Epithelial cell of esophagus (primary cell): Measurements from ENCODE around the gene PRDM16.

Experiments
- DNase-seq: peaks from one replicate; pipeline ENCODE4 v3.0.0; 2010; ENCODE audit warnings: low read depth
- H3K4me3 ChIP-seq: 2 replicates; pipeline ENCODE4 v1.5.1; 2011; ENCODE audit warnings: mild to moderate bottlenecking, low read length, control low read depth
- TF ChIP-seq, protein P1 (sequence below): IDR thresholded peaks from 2 replicates; pipeline ENCODE4 v1.5.1; 2011; ENCODE audit warnings: low read depth, mild to moderate bottlenecking, low read length, control low read depth, inconsistent platforms; ENCODE audit not compliant: insufficient read depth; ENCODE audit errors: missing control alignments

Gene PRDM16

GRCh38 chr1:3306583-3307291, 237.7 kb downstream of the PRDM16 start:
- TF ChIP-seq, protein P1, sequence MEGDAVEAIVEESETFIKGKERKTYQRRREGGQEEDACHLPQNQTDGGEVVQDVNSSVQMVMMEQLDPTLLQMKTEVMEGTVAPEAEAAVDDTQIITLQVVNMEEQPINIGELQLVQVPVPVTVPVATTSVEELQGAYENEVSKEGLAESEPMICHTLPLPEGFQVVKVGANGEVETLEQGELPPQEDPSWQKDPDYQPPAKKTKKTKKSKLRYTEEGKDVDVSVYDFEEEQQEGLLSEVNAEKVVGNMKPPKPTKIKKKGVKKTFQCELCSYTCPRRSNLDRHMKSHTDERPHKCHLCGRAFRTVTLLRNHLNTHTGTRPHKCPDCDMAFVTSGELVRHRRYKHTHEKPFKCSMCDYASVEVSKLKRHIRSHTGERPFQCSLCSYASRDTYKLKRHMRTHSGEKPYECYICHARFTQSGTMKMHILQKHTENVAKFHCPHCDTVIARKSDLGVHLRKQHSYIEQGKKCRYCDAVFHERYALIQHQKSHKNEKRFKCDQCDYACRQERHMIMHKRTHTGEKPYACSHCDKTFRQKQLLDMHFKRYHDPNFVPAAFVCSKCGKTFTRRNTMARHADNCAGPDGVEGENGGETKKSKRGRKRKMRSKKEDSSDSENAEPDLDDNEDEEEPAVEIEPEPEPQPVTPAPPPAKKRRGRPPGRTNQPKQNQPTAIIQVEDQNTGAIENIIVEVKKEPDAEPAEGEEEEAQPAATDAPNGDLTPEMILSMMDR = no peak
- no peak for DNase-seq

DNA sequence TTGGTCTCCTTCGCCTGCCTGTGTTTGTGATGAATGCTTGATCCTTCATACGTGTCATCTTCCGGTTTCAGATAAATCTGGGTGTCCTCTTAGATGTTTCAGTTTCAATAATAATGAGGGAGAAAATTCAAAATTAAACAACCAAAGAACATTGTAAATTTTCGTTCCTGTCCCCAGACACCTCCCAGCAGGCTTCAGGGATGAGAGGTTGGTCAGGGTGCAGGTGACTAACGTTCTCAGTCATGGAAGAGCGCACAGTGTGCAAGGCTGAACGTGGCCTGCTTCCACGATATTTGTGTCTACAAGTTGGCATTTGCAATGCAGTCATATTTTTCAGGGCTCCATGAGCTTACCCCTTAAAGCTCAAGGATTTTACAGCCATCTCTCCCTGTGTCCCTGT, 238.4 kb downstream of the PRDM16 start:
- TF ChIP-seq, protein P1 = no peak
- no peak for DNase-seq
- no peak overlapping the region for H3K4me3 ChIP-seq

More at GRCh38 chr1:3306583-3307291, 237.7 kb downstream of the PRDM16 start:
- no peak overlapping the region for H3K4me3 ChIP-seq

GRCh38 chr1:3308053-3308452, 239.1 kb downstream of the PRDM16 start:
- no peak overlapping the region for H3K4me3 ChIP-seq
- TF ChIP-seq, protein P1 = no peak
- DNase-seq = no peak

DNA sequence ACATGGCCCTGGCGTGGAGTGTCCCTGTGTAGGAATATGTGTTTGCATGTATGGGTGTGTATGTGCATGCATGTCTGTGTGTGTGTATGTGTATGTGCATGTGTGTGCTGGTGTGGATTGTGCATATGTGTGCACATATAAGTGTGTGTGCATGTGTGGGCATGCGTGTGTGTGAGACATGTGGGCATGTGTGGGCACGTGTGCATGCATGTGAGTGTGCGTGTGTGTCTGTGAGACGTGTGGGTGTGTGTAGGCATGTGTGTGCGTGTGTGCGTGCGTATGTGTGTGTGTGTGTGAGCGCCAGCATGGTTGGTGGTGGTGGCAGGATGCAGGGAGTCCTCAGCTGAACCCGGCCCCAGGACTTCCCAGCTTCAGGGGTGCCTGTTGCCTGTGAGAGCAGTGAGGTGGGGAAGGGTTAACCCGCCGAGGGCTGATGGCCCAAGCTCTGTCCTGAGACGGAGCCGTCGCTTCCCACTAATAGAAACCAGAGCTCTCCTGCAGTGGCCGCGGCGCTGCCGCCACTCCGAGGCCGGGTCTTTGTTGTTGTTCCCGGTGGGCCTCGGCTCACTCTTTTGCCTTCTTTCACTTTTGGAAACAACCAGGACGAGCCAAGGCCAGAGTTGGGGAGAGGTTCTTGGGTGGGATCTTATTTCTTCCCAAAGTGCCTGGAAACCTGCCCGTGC, 241.9 kb downstream of the PRDM16 start:
- TF ChIP-seq, protein P1 = no peak
- no peak overlapping the region for H3K4me3 ChIP-seq
- no peak for DNase-seq

DNA sequence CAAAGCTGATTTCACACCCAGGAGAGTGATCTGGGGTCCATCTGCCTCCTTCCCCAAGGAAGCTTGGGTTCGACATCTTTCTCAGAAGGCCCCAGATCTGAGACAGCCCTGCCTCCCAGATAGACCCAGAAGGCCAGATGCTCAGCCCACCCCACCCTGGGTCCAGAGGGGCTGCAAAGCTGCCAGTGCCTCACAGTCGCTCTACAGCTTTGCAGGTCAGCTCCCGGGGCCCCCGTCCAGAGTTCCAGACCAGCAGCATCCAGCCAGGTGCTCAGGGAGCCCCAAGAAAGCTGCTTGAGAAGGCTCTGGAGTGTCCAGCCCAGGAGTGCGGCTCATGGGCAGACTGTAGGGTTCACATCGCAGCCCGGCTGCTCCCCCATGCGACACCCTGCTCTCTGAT, 242.7 kb downstream of the PRDM16 start:
- TF ChIP-seq, protein P1 = no peak
- DNase-seq = no peak
- no peak overlapping the region for H3K4me3 ChIP-seq

DNA sequence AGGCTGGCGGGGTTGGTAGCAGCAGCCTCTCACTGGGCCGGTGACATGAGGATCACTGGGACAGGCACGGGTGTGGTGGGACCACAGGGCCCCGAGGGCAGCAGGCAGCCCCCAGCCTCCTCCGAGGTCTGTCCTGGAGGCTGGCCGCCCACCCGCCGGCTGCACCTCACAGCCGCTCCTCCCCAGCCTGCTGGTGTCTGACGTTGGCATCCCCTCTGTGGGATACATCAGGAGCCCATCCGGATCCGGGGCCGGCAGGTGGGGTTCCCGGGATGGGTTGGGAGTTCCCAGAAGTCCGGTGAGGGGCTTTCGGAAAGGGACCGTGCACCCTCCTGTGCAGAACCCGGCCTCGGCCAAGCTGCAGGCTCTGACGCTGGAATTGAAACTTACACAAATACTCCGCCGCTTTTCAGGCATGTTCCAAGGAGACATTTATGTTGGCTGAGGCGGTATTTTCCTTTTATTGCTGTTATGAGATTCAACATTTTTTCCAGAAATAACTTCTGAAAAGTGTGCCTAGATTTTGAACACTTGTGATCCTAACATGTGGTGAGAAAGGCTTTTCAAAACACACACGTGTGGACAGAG, 243.4 kb downstream of the PRDM16 start:
- TF ChIP-seq, protein P1 = no peak
- no peak overlapping the region for H3K4me3 ChIP-seq
- DNase-seq = no peak
